HEK293 (cell line): ENCODE data around the gene SCN5A.

ENCODE experiments used
- CTCF ChIA-PET: fragments of 350-600 bp; formaldehyde crosslinking; extraction: SDS; loops from one replicate; lab custom pipeline; 2021; ENCODE audit warnings: antibody characterized with exemption; lab: Yijun Ruan, JAX
- POLR2A ChIA-PET: fragments of 300-600 bp; formaldehyde crosslinking; extraction: SDS; loops from one replicate; lab custom pipeline; 2020; ENCODE audit warnings: antibody characterized with exemption, inconsistent platforms; lab: Yijun Ruan, JAX
- H3K27ac ChIP-seq: fragments of 200-500 bp; sonication (Bioruptor generic); 2 replicates; pipeline ENCODE4 v1.5.1; 2014; ENCODE audit warnings: low read depth, low read length, control low read depth, inconsistent platforms; ENCODE audit errors: extremely low read depth
- H3K36me3 ChIP-seq, 2 experiments: fragments of 200-500 bp in 1 of 2; sonication (Bioruptor generic) in 1 of 2; 1 replicate in 1 of 2; 2 replicates in 1 of 2; pipeline ENCODE4 v1.5.1; 2014 to 2017; ENCODE audit warnings: inconsistent platforms in 2 of 2, low read length in 2 of 2; ENCODE audit not compliant: control insufficient read depth in 2 of 2, insufficient read depth in 1 of 2
- H3K4me1 ChIP-seq: fragments of 200-500 bp; sonication (Bioruptor generic); 2 replicates; pipeline ENCODE4 v1.5.1; 2014; ENCODE audit warnings: mild to moderate bottlenecking, low read length, inconsistent platforms; ENCODE audit not compliant: control insufficient read depth, insufficient read depth
- H3K4me3 ChIP-seq: 2 replicates; pipeline ENCODE4 v1.5.1; 2011; ENCODE audit warnings: low read depth, mild to moderate bottlenecking, control low read depth, low read length, moderate library complexity
- H3K9me3 ChIP-seq: fragments of 200-500 bp; sonication (Bioruptor generic); 2 replicates; pipeline ENCODE4 v1.5.1; 2014; ENCODE audit warnings: low read depth, low read length, inconsistent platforms; ENCODE audit not compliant: control insufficient read depth, insufficient read depth
- HOXD13 ChIP-seq: sonication (generic); formaldehyde crosslinking; IDR thresholded peaks from 2 replicates; pipeline ENCODE4 v1.8.0; 2022; ENCODE audit warnings: missing genetic modification reagents, borderline replicate concordance
- KLF17 ChIP-seq: fragments of 450-650 bp; formaldehyde crosslinking; IDR thresholded peaks from 2 replicates; pipeline ENCODE4 v1.5.1; 2016; ENCODE audit warnings: missing biosample characterization, missing genetic modification characterization
- KLF9 ChIP-seq: fragments of 450-650 bp; formaldehyde crosslinking; IDR thresholded peaks from 2 replicates; pipeline ENCODE4 v1.5.1; 2016; ENCODE audit warnings: missing biosample characterization, missing genetic modification characterization, low read depth
- TCF7L2 ChIP-seq: IDR thresholded peaks from 2 replicates; pipeline ENCODE4 v1.6.1; 2011; ENCODE audit warnings: low read depth, mild to moderate bottlenecking, inconsistent platforms, low read length, moderate library complexity, borderline replicate concordance
- ZBTB1 ChIP-seq: fragments of 450-650 bp; formaldehyde crosslinking; IDR thresholded peaks from 2 replicates; pipeline ENCODE4 v1.5.1; 2016; ENCODE audit warnings: missing biosample characterization, missing genetic modification characterization
- ZBTB26 ChIP-seq: fragments of 450-650 bp; formaldehyde crosslinking; optimal IDR thresholded peaks from 2 replicates; pipeline ENCODE3; 2016; ENCODE audit warnings: missing biosample characterization, mild to moderate bottlenecking, missing genetic modification characterization
- ZBTB7A ChIP-seq: fragments of 450-650 bp; formaldehyde crosslinking; IDR thresholded peaks from 2 replicates; pipeline ENCODE4 v1.5.1; 2016; ENCODE audit warnings: low read depth, missing biosample characterization, missing genetic modification characterization
- ZFP3 ChIP-seq: fragments of 450-650 bp; formaldehyde crosslinking; IDR thresholded peaks from 2 replicates; pipeline ENCODE4 v1.5.1; 2016; ENCODE audit warnings: low read depth, missing biosample characterization, missing genetic modification characterization
- ZFP41 ChIP-seq: fragments of 450-650 bp; formaldehyde crosslinking; IDR thresholded peaks from 2 replicates; pipeline ENCODE4 v1.5.1; 2016; ENCODE audit warnings: missing biosample characterization, missing genetic modification characterization, borderline replicate concordance
- ZNF157 ChIP-seq: fragments of 450-650 bp; formaldehyde crosslinking; IDR thresholded peaks from 2 replicates; pipeline ENCODE4 v1.5.1; 2016; ENCODE audit warnings: missing biosample characterization, missing genetic modification characterization
- ZNF26 ChIP-seq: fragments of 450-650 bp; formaldehyde crosslinking; IDR thresholded peaks from 2 replicates; pipeline ENCODE4 v1.5.1; 2016; ENCODE audit warnings: missing biosample characterization, missing genetic modification characterization
- ZNF324 ChIP-seq: fragments of 450-650 bp; formaldehyde crosslinking; IDR thresholded peaks from 2 replicates; pipeline ENCODE4 v1.5.1; 2016; ENCODE audit warnings: missing biosample characterization, missing genetic modification characterization
- ZNF335 ChIP-seq: fragments of 450-650 bp; formaldehyde crosslinking; conservative IDR thresholded peaks from 2 replicates; pipeline ENCODE4 v1.5.1; 2016; ENCODE audit warnings: missing biosample characterization, missing genetic modification characterization
- ZNF354C ChIP-seq: fragments of 450-650 bp; formaldehyde crosslinking; IDR thresholded peaks from 2 replicates; pipeline ENCODE4 v1.5.1; 2016; ENCODE audit warnings: missing biosample characterization, missing genetic modification characterization, low read depth, borderline replicate concordance
- ZNF366 ChIP-seq: fragments of 450-650 bp; formaldehyde crosslinking; conservative IDR thresholded peaks from 2 replicates; pipeline ENCODE4 v1.5.1; 2016; ENCODE audit warnings: missing biosample characterization, missing genetic modification characterization
- ZNF48 ChIP-seq: fragments of 450-650 bp; formaldehyde crosslinking; IDR thresholded peaks from 2 replicates; pipeline ENCODE4 v1.5.1; 2016; ENCODE audit warnings: missing biosample characterization, missing genetic modification characterization
- ZNF544 ChIP-seq: fragments of 450-650 bp; formaldehyde crosslinking; IDR thresholded peaks from 2 replicates; pipeline ENCODE4 v1.5.0; 2017; ENCODE audit warnings: missing biosample characterization, missing genetic modification characterization
- ZNF548 ChIP-seq: fragments of 450-650 bp; formaldehyde crosslinking; IDR thresholded peaks from 2 replicates; pipeline ENCODE4 v1.5.1; 2016; ENCODE audit warnings: missing biosample characterization, missing genetic modification characterization
- ZNF580 ChIP-seq: fragments of 450-650 bp; formaldehyde crosslinking; IDR thresholded peaks from 2 replicates; pipeline ENCODE4 v1.5.1; 2016; ENCODE audit warnings: missing biosample characterization, missing genetic modification characterization
- ZNF660 ChIP-seq: fragments of 450-650 bp; IDR thresholded peaks from 2 replicates; pipeline ENCODE4 v1.5.1; 2018; ENCODE audit warnings: missing biosample characterization, mild to moderate bottlenecking, missing genetic modification characterization
- ZNF747 ChIP-seq: fragments of 450-650 bp; formaldehyde crosslinking; IDR thresholded peaks from 2 replicates; pipeline ENCODE4 v1.5.1; 2016; ENCODE audit warnings: missing biosample characterization, missing genetic modification characterization
- ZSCAN16 ChIP-seq: fragments of 450-650 bp; formaldehyde crosslinking; IDR thresholded peaks from 2 replicates; pipeline ENCODE4 v1.5.1; 2016; ENCODE audit warnings: missing biosample characterization, missing genetic modification characterization
- ZXDB ChIP-seq: fragments of 450-650 bp; formaldehyde crosslinking; IDR thresholded peaks from 2 replicates; pipeline ENCODE4 v1.5.1; 2016; ENCODE audit warnings: missing biosample characterization, missing genetic modification characterization

The SCN5A gene

GRCh38 chr3:38610436-38610835 lies 39.1 kb downstream of the SCN5A start:
- POLR2A ChIA-PET: no interaction called here

GRCh38 chr3:38609386-38610111 lies 39.9 kb downstream of the SCN5A start:
- Histone ChIP-seq H3K27ac (no peak overlapping the region), H3K4me1 (no peaks in the 10 kb centered on the region), H3K9me3 (no peaks in the 10 kb centered on the region)
- TF ChIP-seq ZNF580 (tag by site-specific recombination) (no peak), ZXDB (tag by site-specific recombination) (no peak), KLF17 (no peak), ZNF354C (tag by site-specific recombination) (no peak), ZNF660 (tag by site-specific recombination) (no peak), TCF7L2 (no peak), ZNF544 (no peak), ZBTB7A (tag by site-specific recombination) (no peak), ZNF747 (tag by site-specific recombination) (no peak)
- TF ChIP-seq, all 188 proteins: peak for 0
- Histone ChIP-seq H3K4me3 (no peak overlapping the region), H3K36me3 (no peaks in the 10 kb centered on the region)
- ChIA-PET POLR2A (no interaction called here), CTCF (no interaction called here)

More at GRCh38 chr3:38610436-38610835, 39.1 kb downstream of the SCN5A start:
- Histone ChIP-seq H3K4me3 (no peak overlapping the region), H3K4me1 (no peaks in the 10 kb centered on the region), H3K36me3 (no peaks in the 10 kb centered on the region), H3K27ac (no peak overlapping the region), H3K9me3 (no peaks in the 10 kb centered on the region)
- CTCF ChIA-PET: interaction anchor here (0.6 to 1.0 kb wide), 2 partner anchors 36 to 502 kb away, joined by 3 read pairs; no protein-coding TSS in a partner anchor
- TF ChIP-seq ZNF26 (no peak), ZBTB1 (no peak), ZNF366 (tag by site-specific recombination) (no peak), ZNF548 (no peak)

GRCh38 chr3:38608961-38609360 lies 40.5 kb downstream of the SCN5A start:
- no peak for TF ChIP-seq ZNF335 (tag by site-specific recombination)
- no peak for TF ChIP-seq ZBTB26 (tag by site-specific recombination)
- TF ChIP-seq ZSCAN16 (tag by site-specific recombination): no peak
- no peak for TF ChIP-seq ZNF48
- TF ChIP-seq HOXD13: no peak
- TF ChIP-seq ZNF324 (tag by site-specific recombination): no peak
- TF ChIP-seq ZFP41 (tag by site-specific recombination): no peak
- TF ChIP-seq ZFP3 (tag by site-specific recombination): no peak
- no peak for TF ChIP-seq ZNF157 (tag by site-specific recombination)
- no peak for TF ChIP-seq KLF9 (tag by site-specific recombination)
- CTCF ChIA-PET: no interaction called here

More at GRCh38 chr3:38608961-38609360, 40.5 kb downstream of the SCN5A start:
- POLR2A ChIA-PET: no interaction called here
- no peaks in the 10 kb centered on the region for H3K36me3 ChIP-seq
- H3K9me3 ChIP-seq: no peaks in the 10 kb centered on the region
- H3K27ac ChIP-seq: no peak overlapping the region
- no peak overlapping the region for H3K4me3 ChIP-seq
- H3K4me1 ChIP-seq: no peaks in the 10 kb centered on the region
